Renal pelvis (tissue), 4 donors: ENCODE results near the gene WIPF1. TPM values are rescaled to one million over a fixed set of nuclear protein-coding genes. Genes with fewer than 3 reads are reported as not detected.

Experiments
- DNase-seq: peaks from one replicate; pipeline ENCODE4 v3.0.0-alpha.2; 2013
- polyA plus RNA-seq, 3 donors: library from polyadenylated mRNA; unstranded; fragments of 120-200 nt; gene quantifications; one replicate each; pipeline ENCODE4 v1.2.1, GENCODE V29; 2013; ENCODE audit not compliant: insufficient read length in 3 of 3

WIPF1 gene
- polyA plus RNA-seq, 3 donors: 22.6 to 27.8 (median 26.3) TPM

- DNase-seq: no peak
These were observed 1.8 kb upstream of the WIPF1 start for GRCh38 chr2:174599310-174599921.

DNA sequence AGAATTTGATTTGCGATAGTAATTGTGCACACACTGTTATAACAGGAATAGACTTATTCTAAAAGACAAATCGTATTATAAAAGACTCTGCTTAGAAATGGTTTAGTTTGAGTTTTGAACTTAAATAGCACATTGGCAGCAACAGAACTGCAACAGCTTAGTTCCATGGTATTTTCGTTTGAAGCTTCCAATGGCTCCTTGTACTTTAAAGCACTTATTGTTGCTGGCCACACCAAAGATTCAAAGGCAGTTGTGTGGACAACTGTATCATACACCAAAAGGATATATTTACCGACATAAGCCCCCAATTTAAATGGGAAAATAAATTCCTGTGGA, 627 bp downstream of the WIPF1 start:
- DNase-seq: no peak

DNA sequence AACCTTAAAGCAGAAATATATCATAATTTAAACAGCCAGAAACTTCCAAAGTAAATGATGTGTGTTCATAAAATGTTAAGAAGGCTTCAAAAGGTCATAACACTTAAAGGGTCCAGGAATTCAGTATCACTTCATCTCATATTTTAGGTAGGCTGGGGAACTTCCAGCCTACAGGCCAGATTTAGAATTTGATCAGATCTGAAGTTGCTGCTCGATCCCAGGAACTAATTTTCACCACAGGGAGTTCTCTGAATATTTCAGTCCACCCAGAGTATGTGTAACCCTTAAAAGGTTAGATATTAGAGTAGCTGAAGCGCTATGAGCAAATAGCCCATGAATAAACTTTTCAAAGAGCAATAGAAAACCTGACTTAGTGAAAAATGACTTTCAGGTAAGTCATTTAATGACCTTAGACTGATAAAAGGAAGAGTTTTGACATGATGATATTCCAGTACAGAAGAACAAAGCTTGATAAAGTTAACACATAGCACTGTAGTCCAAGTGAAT, 1.7 kb downstream of the WIPF1 start:
- no peak for DNase-seq

DNA sequence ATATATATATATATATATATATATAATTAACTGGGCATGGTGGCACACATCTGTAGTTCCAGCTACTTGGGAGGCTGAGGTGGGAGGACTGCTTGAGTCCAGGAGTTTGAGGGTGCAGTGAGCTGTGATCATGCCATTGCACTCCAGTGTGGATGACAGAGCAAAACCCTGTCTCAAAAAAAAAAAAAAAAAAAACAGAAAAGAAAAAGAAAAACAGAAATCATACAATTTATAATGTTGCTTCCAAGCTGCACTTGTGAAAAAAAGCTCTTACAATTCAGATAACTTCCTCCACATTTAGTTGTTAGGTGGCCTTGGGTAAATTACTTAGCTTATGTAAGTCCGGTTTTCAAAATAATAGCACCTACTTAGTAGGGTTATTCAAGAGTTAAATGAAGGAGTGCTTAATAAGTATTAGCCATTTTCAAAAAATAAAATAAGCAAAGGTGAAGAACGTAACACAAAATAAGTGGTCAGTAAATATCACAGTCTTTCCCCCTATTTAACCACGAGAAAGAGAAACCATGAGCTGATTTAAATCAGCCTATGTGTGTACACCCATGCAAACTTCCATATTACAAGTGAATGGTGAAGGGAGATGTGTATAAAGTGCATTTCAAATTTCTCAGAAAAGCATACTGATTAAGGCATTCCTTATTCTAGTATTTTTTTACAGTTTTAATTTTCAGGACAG, 2.3 kb downstream of the WIPF1 start:
- no peak for DNase-seq

GRCh38 chr2:174594456-174594855, 3.1 kb downstream of the WIPF1 start:
- no peak for DNase-seq

GRCh38 chr2:174593574-174594203, 3.9 kb downstream of the WIPF1 start:
- DNase-seq: peak; percentile 69

GRCh38 chr2:174593041-174593440, 4.6 kb downstream of the WIPF1 start:
- DNase-seq: no peak

DNA sequence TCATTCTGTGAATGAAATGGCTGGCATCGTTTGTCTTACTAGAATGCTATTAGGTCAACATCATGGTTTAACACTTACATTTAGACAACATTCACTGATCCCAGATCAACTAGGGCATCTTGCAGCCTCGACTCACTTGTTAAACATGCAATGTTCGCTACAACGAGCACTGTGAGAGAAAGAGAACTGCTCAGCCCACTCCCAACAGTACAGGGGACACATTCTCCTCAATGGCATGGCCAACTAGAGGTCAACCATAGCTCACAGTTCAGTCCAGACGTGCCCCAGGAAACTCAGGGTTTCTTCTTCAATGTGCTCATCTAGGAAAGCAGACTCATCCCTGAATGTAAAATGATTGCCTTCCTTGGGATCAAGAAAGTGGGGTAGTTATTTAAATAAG, 5.9 kb downstream of the WIPF1 start:
- DNase-seq: no peak

- no peak for DNase-seq
These were observed 6.5 kb downstream of the WIPF1 start for GRCh38 chr2:174590928-174591648.

DNA sequence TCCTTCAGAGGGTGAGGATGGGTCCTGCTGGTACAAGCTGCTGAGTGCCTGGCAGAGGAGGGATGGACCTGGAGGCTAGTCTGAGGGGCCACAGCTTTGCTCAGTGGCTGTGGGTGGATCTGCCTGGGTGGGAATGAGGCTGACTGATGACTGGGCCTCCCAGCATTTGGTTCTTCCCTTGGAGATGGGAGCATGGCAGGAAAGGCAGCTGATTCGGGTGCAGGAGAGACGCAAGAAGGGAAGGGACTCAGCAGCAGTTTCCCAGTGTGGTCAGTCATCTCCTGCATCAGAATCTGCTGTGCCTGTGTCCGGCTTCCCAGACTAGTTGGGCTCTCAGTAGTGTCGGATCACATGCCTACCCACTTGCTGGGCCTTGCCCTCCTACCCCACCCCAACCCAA, 7.3 kb downstream of the WIPF1 start:
- DNase-seq: no peak

DNA sequence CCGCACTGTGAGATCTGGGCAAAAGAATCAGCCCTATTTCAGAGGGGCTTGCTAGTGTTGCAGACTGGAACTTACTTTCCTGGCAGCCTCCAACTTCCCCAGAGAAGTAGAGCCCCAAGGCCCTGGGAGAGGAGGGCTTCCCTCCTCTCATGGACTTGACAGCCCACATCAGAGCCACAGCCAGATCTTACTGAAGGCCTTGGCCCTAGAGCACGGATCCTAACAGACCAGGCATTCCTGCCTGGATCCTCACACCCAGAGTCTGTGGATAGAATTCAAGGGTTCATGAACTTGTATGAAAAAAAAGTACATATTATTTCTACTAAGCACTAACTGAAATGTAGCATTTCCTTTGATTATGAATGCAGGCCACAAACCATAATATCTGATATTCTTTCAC, 8.3 kb downstream of the WIPF1 start:
- DNase-seq: no peak

DNA sequence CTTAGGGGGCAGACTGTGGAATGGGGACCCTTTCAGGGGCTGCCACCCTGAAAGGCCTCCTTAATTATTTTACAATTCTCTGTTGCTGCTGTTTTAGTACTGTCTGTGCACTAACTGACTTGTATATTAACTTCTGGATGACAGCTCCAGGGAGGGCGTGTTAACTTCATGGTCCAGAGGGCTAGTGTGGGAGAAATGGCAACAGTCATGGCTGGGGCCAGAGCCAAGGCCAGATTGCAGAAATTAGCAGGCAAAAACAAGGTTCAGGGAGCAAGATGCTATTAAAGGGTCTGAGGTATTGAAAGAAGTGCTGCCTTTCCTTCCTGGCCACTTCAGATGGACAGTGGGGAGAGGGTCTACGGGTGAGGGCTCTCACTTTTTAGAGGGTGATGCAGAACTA, 9.1 kb downstream of the WIPF1 start:
- no peak for DNase-seq

GRCh38 chr2:174587579-174587978, 10.0 kb downstream of the WIPF1 start:
- peak; percentile 31 for DNase-seq

- no peak for DNase-seq
These were observed 10.9 kb downstream of the WIPF1 start for GRCh38 chr2:174586418-174587295.

DNA sequence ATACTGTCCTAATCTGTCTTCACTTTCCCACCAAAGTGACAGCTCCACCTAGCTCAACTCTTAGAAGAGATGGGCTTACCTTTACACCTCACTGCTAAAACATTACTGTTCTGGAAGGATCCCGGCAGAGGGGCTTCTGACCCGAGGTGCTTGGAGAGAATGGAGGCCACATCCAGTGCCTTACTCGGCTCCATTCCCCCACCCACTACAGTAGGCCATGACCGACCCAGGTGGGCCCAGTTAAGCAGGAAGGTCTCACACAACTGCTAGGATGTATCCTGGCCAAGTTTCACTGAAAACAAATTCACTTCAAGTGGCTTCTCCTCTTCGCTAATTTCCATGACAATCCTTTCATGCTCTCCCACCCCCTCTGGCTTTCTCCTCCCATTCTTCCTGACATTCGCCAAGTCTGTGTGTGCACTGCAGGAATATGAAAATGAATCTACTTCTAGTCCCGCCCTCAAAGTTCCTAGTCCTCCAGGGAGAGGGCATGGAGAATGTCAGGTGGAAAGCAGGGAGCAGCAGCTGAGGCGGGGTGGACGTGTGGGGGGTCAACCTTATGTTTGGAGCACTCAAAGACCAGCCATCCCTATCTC, 11.8 kb downstream of the WIPF1 start:
- no peak for DNase-seq

GRCh38 chr2:174585146-174585545, 12.5 kb downstream of the WIPF1 start:
- no peak for DNase-seq

DNA sequence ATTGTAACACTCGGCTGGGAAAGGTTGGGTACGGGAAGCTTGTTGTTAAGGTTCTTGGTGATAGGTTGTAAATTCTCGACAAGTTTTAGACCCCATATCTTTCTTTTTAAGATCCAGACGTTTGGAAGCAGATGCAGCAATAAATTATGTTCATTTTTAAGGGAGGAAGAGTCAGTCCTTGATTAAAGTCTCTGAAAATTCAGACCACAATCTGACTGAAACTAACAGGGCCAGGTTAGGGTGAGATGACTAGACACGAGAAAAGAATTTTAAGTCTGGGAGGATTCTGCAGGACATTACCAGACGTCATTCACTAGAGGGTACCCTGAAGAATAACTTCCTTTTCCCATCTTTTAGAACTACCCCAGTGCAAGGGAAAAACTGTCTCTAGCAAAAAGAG, 16.1 kb downstream of the WIPF1 start:
- no peak for DNase-seq

GRCh38 chr2:174580951-174581350, 16.7 kb downstream of the WIPF1 start:
- no peak for DNase-seq

DNA sequence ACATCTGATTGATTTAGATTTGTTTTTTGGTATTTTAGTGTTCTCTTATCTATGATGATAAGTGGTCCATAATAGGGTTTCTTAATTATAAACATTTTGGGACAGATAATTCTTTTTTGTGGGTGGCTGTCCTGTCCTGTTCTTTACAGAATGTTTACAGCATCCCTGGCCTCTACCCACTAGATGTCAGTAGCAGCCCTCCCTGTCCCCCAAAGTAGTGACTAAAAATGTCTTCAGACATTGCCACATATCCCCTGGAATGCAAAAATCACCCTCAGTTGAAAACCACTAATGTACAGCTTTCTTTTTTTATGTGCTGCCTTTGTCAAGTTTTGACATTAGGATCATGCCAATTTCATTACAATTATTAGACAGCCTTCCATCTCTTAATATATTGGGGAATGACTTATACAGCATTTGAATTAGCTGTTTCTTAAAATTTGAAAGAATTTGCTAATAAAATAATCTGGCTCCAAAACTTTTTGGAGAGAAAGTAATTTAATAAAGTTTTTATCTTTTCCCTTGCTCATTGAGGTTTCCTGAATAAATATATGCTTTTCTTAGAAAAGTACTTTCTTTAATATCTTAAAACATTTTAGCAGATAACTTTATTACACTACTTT, 19.5 kb downstream of the WIPF1 start:
- DNase-seq: no peak

DNA sequence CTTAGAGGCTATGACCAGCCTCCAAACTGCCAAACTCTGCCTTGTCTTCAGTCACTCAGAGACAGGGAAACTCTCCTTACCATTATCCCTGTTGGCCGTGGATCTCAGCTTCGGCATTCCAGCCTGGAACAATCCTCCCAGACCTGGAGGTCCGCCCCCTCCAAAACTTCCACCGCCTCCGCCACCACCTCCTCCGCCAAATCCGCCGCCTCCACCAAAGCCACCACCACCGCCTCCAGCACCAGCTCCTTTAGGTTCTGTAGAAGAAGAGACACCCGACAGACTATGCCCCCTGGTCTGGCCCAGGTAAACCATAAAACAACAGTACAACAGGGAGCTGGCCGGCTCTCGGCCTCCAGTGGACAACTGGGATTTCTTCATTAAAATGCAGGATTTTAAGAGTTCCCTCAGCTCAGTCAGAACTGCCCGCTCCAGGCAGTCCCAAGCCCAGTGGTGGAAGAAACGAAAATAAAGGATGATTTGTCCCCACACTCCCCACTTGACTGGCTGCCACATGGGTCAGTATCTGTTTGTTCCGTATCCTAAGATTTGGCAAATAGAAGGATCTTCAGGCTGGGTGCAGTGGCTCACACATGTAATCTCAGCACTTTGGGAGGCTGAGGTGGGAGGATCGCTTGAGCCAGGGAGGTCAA, 22.4 kb downstream of the WIPF1 start:
- DNase-seq: no peak
